D341Med (cell line): Measurements from ENCODE around the gene PKNOX2.

Source experiments
- DNase-seq: peaks from one replicate; pipeline ENCODE4 v3.0.0; 2012; ENCODE audit warnings: low spot score

Gene PKNOX2

GRCh38 chr11:125154378-125155099 is 10.0 kb upstream of the PKNOX2 start:
- DNase-seq: no peak

GRCh38 chr11:125155100-125155444 is 9.5 kb upstream of the PKNOX2 start:
- no peak for DNase-seq

- DNase-seq: no peak
Observed at GRCh38 chr11:125155767-125156166, 8.8 kb upstream of the PKNOX2 start.

GRCh38 chr11:125156346-125157117 is 8.0 kb upstream of the PKNOX2 start:
- no peak for DNase-seq

GRCh38 chr11:125157118-125157733 is 7.3 kb upstream of the PKNOX2 start:
- DNase-seq: no peak

- no peak for DNase-seq
Observed at GRCh38 chr11:125157953-125158680, 6.4 kb upstream of the PKNOX2 start.

GRCh38 chr11:125162743-125163142 is 1.8 kb upstream of the PKNOX2 start:
- DNase-seq: no peak

- DNase-seq: no peak
Observed at GRCh38 chr11:125163431-125164063, 1.0 kb upstream of the PKNOX2 start.

- no peak for DNase-seq
Observed at GRCh38 chr11:125164091-125164421, 495 bp upstream of the PKNOX2 start.

- DNase-seq: peak; percentile 75
Observed at GRCh38 chr11:125165111-125165842, 726 bp downstream of the PKNOX2 start.

- DNase-seq: peak; percentile 41
Observed at GRCh38 chr11:125165843-125166763, 1.6 kb downstream of the PKNOX2 start.

GRCh38 chr11:125166764-125167291 is 2.3 kb downstream of the PKNOX2 start:
- DNase-seq: no peak

- DNase-seq: no peak
Observed at GRCh38 chr11:125167292-125167953, 2.9 kb downstream of the PKNOX2 start.

- DNase-seq: no peak
Observed at GRCh38 chr11:125167954-125168835, 3.6 kb downstream of the PKNOX2 start.

- DNase-seq: no peak
Observed at GRCh38 chr11:125168918-125169456, 4.4 kb downstream of the PKNOX2 start.

GRCh38 chr11:125170001-125170509 is 5.5 kb downstream of the PKNOX2 start:
- DNase-seq: no peak

GRCh38 chr11:125170510-125171031 is 6.0 kb downstream of the PKNOX2 start:
- DNase-seq: no peak

- no peak for DNase-seq
Observed at GRCh38 chr11:125171974-125172373, 7.4 kb downstream of the PKNOX2 start.
